Uterus (tissue), 2 donors: Measurements from ENCODE around the gene MEIS1.

Experiments used
- CTCF ChIP-seq, 4 experiments: fragments of 200-600 bp in 2 of 4; fragments of 450-650 bp in 2 of 4; sonication (generic) in 2 of 4; IDR thresholded peaks; one replicate each; pipeline ENCODE4 v1.5.1; 2016 to 2019; ENCODE audit warnings: antibody characterized with exemption in 4 of 4, mild to moderate bottlenecking in 2 of 4, moderate library complexity in 1 of 4
- POLR2A ChIP-seq, 2 donors: fragments of 450-650 bp; IDR thresholded peaks; one replicate each; pipeline ENCODE4 v1.6.1; 2016; ENCODE audit warnings: antibody characterized with exemption in 2 of 2, mild to moderate bottlenecking in 1 of 2, moderate library complexity in 1 of 2

- TF ChIP-seq CTCF (IDR thresholded peaks at IDR 0.05) (no peak), POLR2A (IDR thresholded peaks at IDR 0.05) (no peak)
Observed at GRCh38 chr2:66532972-66533868, 98.3 kb downstream of the MEIS1 start.
